K562 (cell line): Measurements from ENCODE around the gene RAB6C. TPM values are rescaled to one million over a fixed set of nuclear protein-coding genes. Genes with fewer than 3 reads are reported as not detected.
"Not testable (repeated sequence)": the region's sequence is repeated elsewhere in the genome, so short reads cannot be mapped to it uniquely, and the experiment has no call there.

Source experiments
- ATAC-seq: fragments of 200-7000 bp; cut with Tn5 transposase; 3 replicates; pipeline ENCODE4 v1.9.1; 2020; ENCODE audit warnings: moderate library complexity
- BruUV-seq: library from RNA; stranded (reverse); fragments of 400-500 nt; replicated peaks from 2 replicates; lab custom pipeline; 2021; lab: Mats Ljungman, UMichigan
- CTCF ChIA-PET: fragments of 300-600 bp; formaldehyde crosslinking; extraction: SDS; loops from one replicate; lab custom pipeline; 2021; ENCODE audit warnings: low intra/inter-chr PET ratio; lab: Yijun Ruan, JAX
- POLR2A ChIA-PET: fragments of 300-600, 350-650 bp; sonication (Branson Sonifier 250); formaldehyde crosslinking; extraction: SDS; loops from one replicate; lab custom pipeline; 2021; ENCODE audit warnings: antibody characterized with exemption, inconsistent platforms; lab: Yijun Ruan, JAX
- DNase-seq, 4 experiments: peaks; one replicate each; pipeline versions ENCODE4 v3.0.0 to v3.0.0-alpha.2; 2011 to 2018; ENCODE audit warnings: low spot score in 3 of 4, mixed read lengths in 3 of 4; ENCODE audit errors: extremely low read depth in 1 of 4
- FAIRE-seq: peaks from 2 replicates; lab custom pipeline; 2011; peaks lifted over from hg19 to GRCh38; lab: Jason Lieb, UNC
- H2AFZ ChIP-seq: 2 replicates; pipeline ENCODE4 v1.6.0; 2011; ENCODE audit warnings: low read depth, low read length, control low read depth, inconsistent platforms
- H3K27ac ChIP-seq: fragments of 200-600 bp; 3 replicates; pipeline ENCODE4 v1.8.0; 2011; ENCODE audit warnings: low read depth, mild to moderate bottlenecking, control low read depth, inconsistent platforms, low read length, moderate library complexity, mixed read lengths; ENCODE audit errors: extremely low read depth
- H3K27me3 ChIP-seq, 2 experiments: fragments of 300-600 bp in 1 of 2; 2 replicates in 1 of 2; 3 replicates in 1 of 2; pipeline versions ENCODE4 v1.6.0 to v1.8.0; 2011; ENCODE audit warnings: inconsistent platforms in 2 of 2, low read length in 2 of 2, mild to moderate bottlenecking in 1 of 2, mixed read lengths in 1 of 2, moderate library complexity in 1 of 2; ENCODE audit not compliant: control insufficient read depth in 2 of 2, insufficient read depth in 2 of 2
- H3K36me3 ChIP-seq: fragments of 300-600 bp; 3 replicates; pipeline ENCODE4 v1.8.0; 2011; ENCODE audit warnings: mild to moderate bottlenecking, low read length, inconsistent platforms; ENCODE audit not compliant: control insufficient read depth, insufficient read depth
- H3K4me1 ChIP-seq, 2 experiments: fragments of 200-600 bp in 1 of 2; replicated peaks in 1 of 2; 2 replicates in 1 of 2; 3 replicates in 1 of 2; pipeline versions ENCODE4 v1.5.1 to v1.8.0; 2011; ENCODE audit warnings: inconsistent platforms in 2 of 2, low read length in 2 of 2, mild to moderate bottlenecking in 1 of 2, mixed read lengths in 1 of 2, moderate library complexity in 1 of 2; ENCODE audit not compliant: control insufficient read depth in 2 of 2, insufficient read depth in 2 of 2
- H3K4me2 ChIP-seq: 2 replicates; pipeline ENCODE4 v1.6.1; 2011; ENCODE audit warnings: low read length, control low read depth, inconsistent platforms, mixed read lengths; ENCODE audit not compliant: insufficient read depth
- H3K4me3 ChIP-seq: fragments of 200-600 bp; sonication (generic), shearing (Covaris generic); 2 replicates; pipeline ENCODE4 v1.5.1; 2016; ENCODE audit warnings: control low read depth, inconsistent platforms
- H3K79me2 ChIP-seq: fragments of 200-600 bp; 3 replicates; pipeline ENCODE4 v1.8.0; 2011; ENCODE audit warnings: low read length, inconsistent platforms; ENCODE audit not compliant: control insufficient read depth, insufficient read depth
- H3K9ac ChIP-seq, 2 experiments: 2 replicates each; pipeline versions ENCODE4 v1.6.0 to v1.6.1; 2011; ENCODE audit warnings: low read depth in 2 of 2, low read length in 2 of 2, control low read depth in 1 of 2, inconsistent platforms in 1 of 2, mild to moderate bottlenecking in 1 of 2, mixed read lengths in 1 of 2; ENCODE audit not compliant: insufficient read depth in 1 of 2
- H3K9me1 ChIP-seq: one replicate; pipeline ENCODE4 v1.6.0; 2011; ENCODE audit warnings: inconsistent platforms, mild to moderate bottlenecking, low read length, moderate library complexity; ENCODE audit not compliant: control insufficient read depth, insufficient read depth
- H3K9me3 ChIP-seq: replicated peaks from 2 replicates; pipeline ENCODE4 v1.5.1; 2011; ENCODE audit warnings: low read depth, low read length, inconsistent platforms; ENCODE audit not compliant: control insufficient read depth, insufficient read depth
- H4K20me1 ChIP-seq: replicated peaks from 2 replicates; pipeline ENCODE4 v1.6.1; 2011; ENCODE audit warnings: low read length, inconsistent platforms, mixed read lengths; ENCODE audit not compliant: control insufficient read depth, insufficient read depth
- WGBS: fragments of 100-300 bp; shearing (Covaris generic); methylation state at CpG from one replicate; pipeline ENCODE4 v1.1.6; 2016; ENCODE audit warnings: low coverage, mixed read lengths; ENCODE audit not compliant: insufficient coverage; ENCODE audit errors: missing lambda C conversion rate; 5-methylcytosine and 5-hydroxymethylcytosine counted together
- in situ Hi-C: fragments of 300-500 bp; cut with MboI; formaldehyde crosslinking; loops from 4 replicates; pipeline ENCODE4 v1.15.0; 2018; ENCODE audit warnings: inconsistent platforms, mixed read lengths
- intact Hi-C: fragments of 100-400 bp; cut with micrococcal nuclease; formaldehyde crosslinking; loops from 2 replicates; pipeline ENCODE4 v1.14.2; 2022
- polyA plus RNA-seq, 8 experiments: library from polyadenylated mRNA; depleted of rRNA in 4 of 8; stranded (reverse) in 5 of 8; unstranded in 3 of 8; fragments of >200 nt; fragmentation: Nextera tagmentation in 2 of 8; fragmentation: Illumina TruSeq in 1 of 8; extraction: Ambion mirVana in 2 of 8; extraction: Trizol in 1 of 8; gene quantifications; 2 replicates each; pipeline versions ENCODE4 v1.2.1 to v1.2.3, GENCODE V29; 2011 to 2014; ENCODE audit warnings: inconsistent platforms in 1 of 8, missing spikeins in 1 of 8
- total RNA-seq, 7 experiments: library from RNA; depleted of rRNA in 6 of 7; stranded (reverse); fragments of >200 nt in 6 of 7; fragmentation: Illumina TruSeq in 2 of 7; extraction: Trizol in 2 of 7; gene quantifications; 2 replicates each; pipeline versions ENCODE4 v1.2.1 to v1.2.3, GENCODE V29; 2011 to 2021; ENCODE audit warnings: low replicate concordance in 1 of 7

The RAB6C gene
- total and polyA plus RNA-seq, 9 of the 15 experiments (the other 6 are each of a cell fraction or from before 2014, with no cell fraction given): not detected

DNA sequence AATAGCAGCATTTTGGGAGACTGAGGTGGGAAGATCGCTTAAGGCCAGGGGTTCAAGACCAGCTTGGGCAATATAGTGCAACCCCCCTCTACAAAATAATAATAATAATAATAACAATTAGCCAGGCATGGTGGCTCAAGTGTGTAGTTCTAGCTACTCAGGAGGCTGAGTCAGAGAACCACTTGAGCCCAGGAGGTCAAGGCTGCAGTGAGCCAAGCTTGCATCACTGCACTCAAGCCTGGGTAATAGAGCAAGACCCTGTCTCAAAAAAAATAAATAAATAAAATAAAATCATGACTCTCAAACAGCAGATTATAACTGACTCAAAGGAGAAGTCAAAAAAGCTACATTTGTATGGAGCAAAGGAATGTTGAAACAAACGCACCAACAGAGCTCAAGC lies 31.8 kb upstream of the RAB6C start:
- H3K27me3 ChIP-seq, H3K9ac ChIP-seq, DNase-seq, intact Hi-C loops, H3K27ac ChIP-seq, H3K79me2 ChIP-seq, H3K9me3 ChIP-seq, FAIRE-seq, H4K20me1 ChIP-seq, H3K9me1 ChIP-seq, H3K36me3 ChIP-seq, H3K4me3 ChIP-seq, in situ Hi-C loops, ATAC-seq, H2AFZ ChIP-seq, CTCF ChIA-PET, BruUV-seq, H3K4me1 ChIP-seq, H3K4me2 ChIP-seq: not testable (repeated sequence)
- POLR2A ChIA-PET: interaction anchor here (0.8 kb wide), 1 partner anchor 345 kb away, joined by 3 read pairs; no protein-coding TSS in a partner anchor
- 0% methylated on average over 2 of the region's 2 CpGs for WGBS

DNA sequence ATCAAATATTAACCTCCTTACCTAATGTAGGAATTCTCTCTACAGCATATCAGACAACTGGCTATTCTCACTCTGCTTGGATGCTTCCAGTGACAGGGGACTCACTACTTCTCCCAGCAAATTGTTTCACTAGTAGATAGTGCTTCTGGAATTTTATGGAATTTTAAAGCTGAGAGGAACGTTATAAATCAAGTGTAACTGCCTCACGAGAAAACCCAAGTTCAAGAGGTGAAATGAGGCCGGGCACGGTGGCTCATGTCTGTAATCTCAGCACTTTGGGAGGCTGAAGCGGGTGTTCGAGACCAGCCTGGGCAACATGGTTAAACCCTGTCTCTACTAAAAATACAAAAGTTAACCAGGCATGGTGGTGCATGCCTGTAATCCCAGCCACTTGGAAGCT lies 23.3 kb upstream of the RAB6C start:
- H3K4me1 ChIP-seq, H3K36me3 ChIP-seq, DNase-seq, BruUV-seq, H3K79me2 ChIP-seq, H3K9ac ChIP-seq, FAIRE-seq, H3K9me3 ChIP-seq, ATAC-seq, H3K27me3 ChIP-seq, POLR2A ChIA-PET, H4K20me1 ChIP-seq, H3K4me2 ChIP-seq, H3K27ac ChIP-seq, H3K9me1 ChIP-seq, H3K4me3 ChIP-seq, CTCF ChIA-PET, intact Hi-C loops, in situ Hi-C loops, H2AFZ ChIP-seq: not testable (repeated sequence)
- 0% methylated on average over 4 of the region's 6 CpGs for WGBS
